BJ (cell line): Measurements from ENCODE around the gene CDC37L1. TPM values are rescaled to one million over a fixed set of nuclear protein-coding genes. Genes with fewer than 3 reads are reported as not detected.
A peak's percentile ranks its signal among the peaks of the same experiment; 100 is the strongest.

Source experiments
- CTCF ChIA-PET: fragments of 350-600 bp; formaldehyde crosslinking; extraction: SDS; loops from one replicate; lab custom pipeline; 2021; ENCODE audit warnings: antibody characterized with exemption, inconsistent platforms; lab: Yijun Ruan, JAX
- POLR2A ChIA-PET: fragments of 300-600 bp; sonication (Branson Sonifier 250); formaldehyde crosslinking; extraction: SDS; loops from one replicate; lab custom pipeline; 2021; ENCODE audit warnings: antibody characterized with exemption; lab: Charles Lee
- DNase-seq: peaks from one replicate; pipeline ENCODE4 v3.0.0-alpha.2; 2011; ENCODE audit warnings: low read depth
- H3K27me3 ChIP-seq: 2 replicates; pipeline ENCODE4 v1.6.0; 2011; ENCODE audit warnings: low read length; ENCODE audit not compliant: control insufficient read depth, insufficient read depth
- H3K36me3 ChIP-seq: 2 replicates; pipeline ENCODE4 v1.5.1; 2011; ENCODE audit warnings: low read length; ENCODE audit not compliant: control insufficient read depth, insufficient read depth
- H3K4me3 ChIP-seq: 2 replicates; pipeline ENCODE4 v1.5.1; 2011; ENCODE audit warnings: low read depth, mild to moderate bottlenecking, control low read depth, low read length
- polyA minus RNA-seq: library from RNA; depleted of rRNA, polyadenylated mRNA; stranded (reverse); fragments of >200 nt; gene quantifications from 2 replicates; pipeline ENCODE4 v1.2.3, GENCODE V29; 2011; rRNA and poly(A)+ RNA removed
- polyA plus RNA-seq: library from polyadenylated mRNA; depleted of rRNA; stranded (reverse); fragments of >200 nt; gene quantifications from 2 replicates; pipeline ENCODE4 v1.2.3, GENCODE V29; 2011; rRNA removed
- TF ChIP-seq, protein P1 (sequence below): IDR thresholded peaks from 2 replicates; pipeline ENCODE4 v1.5.1; 2011; ENCODE audit warnings: low read depth, mild to moderate bottlenecking, control low read depth, inconsistent platforms, low read length, moderate library complexity; ENCODE audit not compliant: insufficient read depth

Gene CDC37L1
- polyA plus RNA-seq (8.8 and 11.0 TPM in 2 replicates), polyA minus RNA-seq (2.9 and 3.9 TPM in 2 replicates)

DNA sequence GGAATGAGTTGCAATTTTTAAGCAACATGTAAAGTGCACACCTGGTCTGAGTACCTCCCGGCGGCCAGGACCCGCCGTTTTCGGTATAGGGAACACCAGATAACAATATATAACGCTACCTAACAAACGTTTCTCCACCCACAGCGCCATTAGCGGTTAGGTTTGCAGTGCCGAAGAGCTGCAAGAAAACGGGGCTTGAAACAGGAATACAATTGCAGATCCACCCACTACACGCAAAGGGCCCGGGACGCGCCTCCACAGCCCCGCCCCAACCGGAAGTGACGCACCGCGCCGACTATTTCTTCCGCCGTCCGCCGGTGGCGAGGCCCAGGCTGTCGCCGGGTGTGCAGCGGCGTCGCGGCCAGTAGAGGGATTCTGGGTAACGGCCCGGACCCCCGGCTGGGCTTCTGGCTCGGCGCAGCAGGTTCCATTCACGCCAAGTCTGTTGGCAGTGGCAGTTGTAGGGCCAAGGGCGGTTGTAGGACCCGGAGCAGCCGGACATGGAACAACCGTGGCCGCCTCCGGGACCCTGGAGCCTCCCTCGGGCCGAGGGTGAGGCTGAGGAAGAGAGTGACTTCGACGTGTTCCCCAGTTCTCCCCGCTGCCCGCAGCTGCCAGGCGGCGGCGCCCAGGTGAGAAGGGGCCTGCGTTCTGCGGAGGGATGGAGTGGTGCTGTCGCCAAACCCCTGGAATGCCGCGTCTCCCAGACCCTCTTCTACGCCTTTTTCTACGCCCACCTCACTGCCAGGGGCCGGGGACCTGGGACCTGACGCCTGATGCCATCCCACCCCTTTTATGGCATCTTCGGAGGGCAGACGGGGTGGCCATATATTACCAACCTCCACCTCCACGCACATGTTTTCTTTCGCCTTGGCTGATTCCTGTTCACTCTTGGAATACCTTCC is at the start of gene CDC37L1:
Gene CDC37L1, plus strand, starts transcription at position 302 of the 905 bp plus-strand sequence. Its CDS starts 199 bp downstream, at position 501.
- POLR2A ChIA-PET: interaction anchor here (0.6 kb wide), 1 partner anchor 17 kb away, joined by 8 read pairs; no protein-coding TSS in a partner anchor

GRCh38 chr9:4630836-4631235 is 48.5 kb upstream of the CDC37L1 start:
- Histone ChIP-seq H3K4me3 (no peak overlapping the region), H3K36me3 (no peaks in the 10 kb centered on the region), H3K27me3 (peaks cover 2% of the 10 kb centered on the region; the same call in 1 of the 2 replicates)
- ChIA-PET CTCF (interaction anchor here (1.3 kb wide), 1 partner anchor 9 kb away, joined by 7 read pairs; no protein-coding TSS in a partner anchor), POLR2A (no interaction called here)
- no peak for DNase-seq
- TF ChIP-seq, protein P1, sequence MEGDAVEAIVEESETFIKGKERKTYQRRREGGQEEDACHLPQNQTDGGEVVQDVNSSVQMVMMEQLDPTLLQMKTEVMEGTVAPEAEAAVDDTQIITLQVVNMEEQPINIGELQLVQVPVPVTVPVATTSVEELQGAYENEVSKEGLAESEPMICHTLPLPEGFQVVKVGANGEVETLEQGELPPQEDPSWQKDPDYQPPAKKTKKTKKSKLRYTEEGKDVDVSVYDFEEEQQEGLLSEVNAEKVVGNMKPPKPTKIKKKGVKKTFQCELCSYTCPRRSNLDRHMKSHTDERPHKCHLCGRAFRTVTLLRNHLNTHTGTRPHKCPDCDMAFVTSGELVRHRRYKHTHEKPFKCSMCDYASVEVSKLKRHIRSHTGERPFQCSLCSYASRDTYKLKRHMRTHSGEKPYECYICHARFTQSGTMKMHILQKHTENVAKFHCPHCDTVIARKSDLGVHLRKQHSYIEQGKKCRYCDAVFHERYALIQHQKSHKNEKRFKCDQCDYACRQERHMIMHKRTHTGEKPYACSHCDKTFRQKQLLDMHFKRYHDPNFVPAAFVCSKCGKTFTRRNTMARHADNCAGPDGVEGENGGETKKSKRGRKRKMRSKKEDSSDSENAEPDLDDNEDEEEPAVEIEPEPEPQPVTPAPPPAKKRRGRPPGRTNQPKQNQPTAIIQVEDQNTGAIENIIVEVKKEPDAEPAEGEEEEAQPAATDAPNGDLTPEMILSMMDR: no peak

More for the DNA sequence above, at the start of gene CDC37L1:
- Histone ChIP-seq H3K4me3 (peak within 1 kb of the TSS; percentile 76), H3K36me3 (no peaks in the 10 kb centered on the region), H3K27me3 (no peaks in the 10 kb centered on the region)
- TF ChIP-seq, protein P1: peak; percentile 75
- CTCF ChIA-PET: interaction anchor here (0.6 to 1.4 kb wide), 3 partner anchors 11 to 33 kb away, joined by 3 to 6 read pairs (median 3); no protein-coding TSS in a partner anchor
- DNase-seq: peak; percentile 75

GRCh38 chr9:4638968-4639367 is 40.4 kb upstream of the CDC37L1 start:
- no peak for DNase-seq
- Histone ChIP-seq H3K27me3 (no peaks in the 10 kb centered on the region), H3K36me3 (no peaks in the 10 kb centered on the region), H3K4me3 (no peak overlapping the region)
- CTCF ChIA-PET: interaction anchor here (0.8 to 4.0 kb wide), 11 partner anchors 8 to 263 kb away, joined by 3 to 38 read pairs (median 5); no protein-coding TSS in a partner anchor
- TF ChIP-seq, protein P1: no peak
- POLR2A ChIA-PET: no interaction called here

DNA sequence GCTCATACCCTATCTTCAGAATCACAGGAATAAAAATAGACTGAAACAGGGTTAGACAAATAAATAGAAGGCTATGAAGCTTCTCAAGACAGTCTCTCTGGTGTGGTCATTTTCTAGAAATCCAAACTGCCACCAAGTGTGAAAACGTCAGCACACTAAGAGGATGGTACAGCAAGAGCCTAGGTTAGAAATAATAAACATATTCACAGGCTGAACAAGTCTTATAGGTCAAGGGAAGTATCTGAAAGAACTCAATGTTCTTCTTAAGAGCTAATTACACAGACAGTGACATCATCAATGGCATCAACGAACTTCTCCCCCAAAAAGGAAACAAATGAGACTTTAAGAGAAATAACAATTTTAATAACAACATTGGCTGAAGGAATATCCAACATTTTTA is 39.9 kb upstream of the CDC37L1 start:
- Histone ChIP-seq H3K4me3 (no peak overlapping the region), H3K27me3 (no peaks in the 10 kb centered on the region), H3K36me3 (no peaks in the 10 kb centered on the region)
- CTCF ChIA-PET: interaction anchor here (0.8 to 4.0 kb wide), 15 partner anchors 9 to 263 kb away, joined by 3 to 38 read pairs (median 5); partner anchors contain the start of gene AK3
- TF ChIP-seq, protein P1: no peak
- POLR2A ChIA-PET: no interaction called here
- no peak for DNase-seq

DNA sequence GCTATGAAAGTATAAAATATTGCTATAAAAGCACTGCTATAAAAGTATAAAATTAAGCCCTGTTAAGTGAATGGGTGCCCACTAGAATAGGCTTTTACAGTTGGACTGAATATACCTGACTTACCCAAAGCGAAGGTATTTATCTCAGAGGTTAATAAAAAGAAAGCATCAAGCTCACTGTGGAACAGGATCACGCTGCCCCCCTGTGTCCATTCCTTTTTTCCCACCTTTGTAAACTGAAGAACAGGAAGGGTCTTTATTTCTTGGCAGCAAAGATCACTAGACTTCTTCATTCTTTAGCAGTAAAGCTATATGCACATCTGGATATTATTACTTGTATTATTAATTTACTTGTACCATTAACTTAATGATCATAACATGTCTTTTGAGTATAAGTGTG is 39.3 kb upstream of the CDC37L1 start:
- Histone ChIP-seq H3K36me3 (no peaks in the 10 kb centered on the region), H3K4me3 (no peak overlapping the region), H3K27me3 (no peaks in the 10 kb centered on the region)
- no peak for DNase-seq
- CTCF ChIA-PET: interaction anchor here (0.6 to 4.0 kb wide), 26 partner anchors 8 to 325 kb away, joined by 3 to 38 read pairs (median 4); partner anchors contain the start of gene AK3
- POLR2A ChIA-PET: no interaction called here
- TF ChIP-seq, protein P1: peak; percentile 52
